IPS-15b (cell line): ENCODE measurements around the gene NEURL4.

ENCODE experiments used
- H3K27me3 ChIP-seq: one replicate; pipeline ENCODE4 v1.6.1; 2013; ENCODE audit warnings: low read length; ENCODE audit not compliant: control insufficient read depth, insufficient read depth
- H3K36me3 ChIP-seq: one replicate; pipeline ENCODE4 v1.6.1; 2013; ENCODE audit warnings: low read length; ENCODE audit not compliant: control insufficient read depth, insufficient read depth
- H3K4me1 ChIP-seq: one replicate; pipeline ENCODE4 v1.6.1; 2013; ENCODE audit warnings: mild to moderate bottlenecking, low read length; ENCODE audit not compliant: control insufficient read depth, insufficient read depth
- H3K4me3 ChIP-seq: one replicate; pipeline ENCODE4 v1.5.1; 2013; ENCODE audit warnings: low read depth, low read length
- H3K9ac ChIP-seq: one replicate; pipeline ENCODE4 v1.6.1; 2013; ENCODE audit warnings: low read depth, mild to moderate bottlenecking, low read length
- H3K9me3 ChIP-seq: one replicate; pipeline ENCODE4 v1.6.1; 2013; ENCODE audit warnings: mild to moderate bottlenecking, low read length; ENCODE audit not compliant: control insufficient read depth, insufficient read depth

Gene NEURL4

DNA sequence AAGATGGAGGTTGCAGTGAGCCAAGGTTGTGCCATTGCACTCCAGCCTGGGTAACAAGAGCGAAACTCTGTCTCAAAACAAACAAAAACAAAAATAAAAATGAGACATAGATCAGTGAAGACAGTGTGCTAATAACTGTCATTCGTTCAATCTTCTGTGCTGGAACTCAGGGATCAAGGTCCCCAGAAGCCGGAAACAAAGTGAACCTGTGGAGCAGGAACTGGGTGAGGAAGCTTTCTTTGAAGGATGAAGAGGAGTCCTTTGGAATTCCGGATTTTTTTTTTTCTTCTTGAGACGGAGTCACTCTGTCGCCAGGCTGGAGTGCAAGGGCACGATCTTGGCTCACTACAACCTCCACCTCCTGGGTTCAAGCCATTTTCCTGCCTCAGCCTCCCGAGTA lies 49.7 kb downstream of the NEURL4 start:
- Histone ChIP-seq H3K9ac (no peak overlapping the region), H3K27me3 (peaks cover 5% of the 10 kb centered on the region), H3K36me3 (peaks cover 12% of the 10 kb centered on the region), H3K4me3 (no peak overlapping the region), H3K4me1 (peaks cover 6% of the 10 kb centered on the region), H3K9me3 (no peaks in the 10 kb centered on the region)

DNA sequence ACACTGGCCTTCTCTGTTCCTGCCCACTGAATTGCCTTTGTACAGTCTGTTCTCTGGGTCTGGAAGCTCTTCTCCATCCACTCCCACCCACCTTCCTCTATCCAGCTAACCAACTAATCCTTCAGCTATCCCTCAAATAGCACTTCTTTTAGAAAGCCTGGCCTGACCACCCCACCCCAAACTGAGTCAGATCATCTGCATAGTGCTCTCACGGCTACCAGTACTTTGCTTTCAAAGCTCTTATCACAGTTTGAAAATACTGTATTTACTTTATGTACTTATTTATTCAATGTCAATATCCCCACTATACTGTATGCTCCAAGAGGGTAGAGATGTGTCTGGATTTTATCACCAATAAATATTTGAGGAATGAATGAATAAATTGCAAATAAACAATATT lies 62.4 kb downstream of the NEURL4 start:
- Histone ChIP-seq H3K36me3 (no peaks in the 10 kb centered on the region), H3K4me3 (no peak overlapping the region), H3K9ac (no peak overlapping the region), H3K27me3 (no peaks in the 10 kb centered on the region), H3K4me1 (peaks cover 9% of the 10 kb centered on the region), H3K9me3 (no peaks in the 10 kb centered on the region)
